H9 (cell line): ENCODE measurements around the gene RHOB. TPM values are rescaled to one million over a fixed set of nuclear protein-coding genes. Genes with fewer than 3 reads are reported as not detected.

Experiments
- DNase-seq: peaks from one replicate; pipeline ENCODE4 v3.0.0-alpha.2; 2017
- H2AFZ ChIP-seq: one replicate; pipeline ENCODE4 v1.6.1; 2013; ENCODE audit warnings: mild to moderate bottlenecking, low read length, control low read depth, moderate library complexity
- H2AK5ac ChIP-seq: 2 replicates; pipeline ENCODE4 v1.6.1; 2013; ENCODE audit warnings: low read length, control low read depth, mixed read lengths; ENCODE audit not compliant: insufficient read length
- H2BK120ac ChIP-seq: one replicate; pipeline ENCODE4 v1.6.1; 2013; ENCODE audit warnings: low read depth, mild to moderate bottlenecking, low read length, control low read depth, inconsistent platforms; ENCODE audit not compliant: poor library complexity, severe bottlenecking
- H2BK12ac ChIP-seq: 2 replicates; pipeline ENCODE4 v1.6.1; 2013; ENCODE audit warnings: low read length, control low read depth, mixed read lengths, low read depth; ENCODE audit not compliant: insufficient read length
- H2BK15ac ChIP-seq: 2 replicates; pipeline ENCODE4 v1.6.1; 2013; ENCODE audit warnings: low read depth, low read length, control low read depth
- H2BK20ac ChIP-seq: one replicate; pipeline ENCODE4 v1.6.1; 2013; ENCODE audit warnings: low read depth, mild to moderate bottlenecking, low read length, control low read depth, inconsistent platforms; ENCODE audit not compliant: poor library complexity, severe bottlenecking
- H2BK5ac ChIP-seq: 2 replicates; pipeline ENCODE4 v1.6.1; 2013; ENCODE audit warnings: low read length, control low read depth, mixed read lengths; ENCODE audit not compliant: insufficient read length
- H3K14ac ChIP-seq: 2 replicates; pipeline ENCODE4 v1.6.1; 2013; ENCODE audit warnings: low read length, control low read depth; ENCODE audit not compliant: insufficient read depth
- H3K18ac ChIP-seq: 2 replicates; pipeline ENCODE4 v1.6.1; 2013; ENCODE audit warnings: low read depth, mild to moderate bottlenecking, mixed read lengths, low read length, control low read depth; ENCODE audit not compliant: insufficient read length
- H3K23ac ChIP-seq: 2 replicates; pipeline ENCODE4 v1.6.1; 2013; ENCODE audit warnings: low read length, control low read depth, mixed read lengths, low read depth; ENCODE audit not compliant: insufficient read length
- H3K23me2 ChIP-seq: 2 replicates; pipeline ENCODE4 v1.6.1; 2013; ENCODE audit warnings: low read depth, mild to moderate bottlenecking, mixed read lengths, low read length, control low read depth; ENCODE audit not compliant: insufficient read length, poor library complexity, severe bottlenecking
- H3K27ac ChIP-seq: 2 replicates; pipeline ENCODE4 v1.5.1; 2013; ENCODE audit warnings: low read length, control low read depth, mixed read lengths, low read depth; ENCODE audit not compliant: insufficient read length
- H3K27me3 ChIP-seq: 2 replicates; pipeline ENCODE4 v1.6.1; 2013; ENCODE audit warnings: low read length, control low read depth, inconsistent platforms; ENCODE audit not compliant: insufficient read depth
- H3K4ac ChIP-seq: 2 replicates; pipeline ENCODE4 v1.6.1; 2013; ENCODE audit warnings: low read depth, mild to moderate bottlenecking, control low read depth, inconsistent platforms, low read length, moderate library complexity
- H3K4me1 ChIP-seq: 2 replicates; pipeline ENCODE4 v1.6.1; 2013; ENCODE audit warnings: low read length, control low read depth, inconsistent platforms; ENCODE audit not compliant: insufficient read depth
- H3K4me2 ChIP-seq: 2 replicates; pipeline ENCODE4 v1.6.1; 2013; ENCODE audit warnings: low read length, control low read depth, mixed read lengths; ENCODE audit not compliant: insufficient read length, insufficient read depth
- H3K56ac ChIP-seq: 2 replicates; pipeline ENCODE4 v1.6.1; 2013; ENCODE audit warnings: low read depth, mild to moderate bottlenecking, mixed read lengths, low read length, control low read depth; ENCODE audit not compliant: insufficient read length
- H3K79me1 ChIP-seq: 2 replicates; pipeline ENCODE4 v1.6.1; 2013; ENCODE audit warnings: low read depth, mild to moderate bottlenecking, moderate library complexity, low read length, control low read depth, inconsistent platforms; ENCODE audit not compliant: insufficient read depth, poor library complexity, severe bottlenecking
- H3K79me2 ChIP-seq: 2 replicates; pipeline ENCODE4 v1.6.1; 2013; ENCODE audit warnings: low read length, control low read depth, inconsistent platforms; ENCODE audit not compliant: insufficient read depth
- H3K9ac ChIP-seq: 2 replicates; pipeline ENCODE4 v1.6.1; 2013; ENCODE audit warnings: low read length, control low read depth, mixed read lengths; ENCODE audit not compliant: insufficient read length; ENCODE audit errors: extremely low read depth
- H3K9me3 ChIP-seq: one replicate; pipeline ENCODE4 v1.6.1; 2013; ENCODE audit warnings: low read depth, low read length, inconsistent platforms; ENCODE audit not compliant: control insufficient read depth
- H3T11ph ChIP-seq: one replicate; pipeline ENCODE4 v1.6.1; 2013; ENCODE audit warnings: mild to moderate bottlenecking, low read length, control low read depth, inconsistent platforms
- H4K20me1 ChIP-seq: one replicate; pipeline ENCODE4 v1.6.1; 2013; ENCODE audit not compliant: control insufficient read depth, insufficient read length, insufficient read depth
- H4K5ac ChIP-seq: 2 replicates; pipeline ENCODE4 v1.6.1; 2013; ENCODE audit warnings: low read depth, mild to moderate bottlenecking, mixed read lengths, low read length, control low read depth; ENCODE audit not compliant: insufficient read length
- H4K8ac ChIP-seq: replicated peaks from 2 replicates; pipeline ENCODE4 v1.6.1; 2013; ENCODE audit warnings: low read length, control low read depth, mixed read lengths, low read depth; ENCODE audit not compliant: insufficient read length
- H4K91ac ChIP-seq: 2 replicates; pipeline ENCODE4 v1.6.1; 2013; ENCODE audit warnings: low read depth, mild to moderate bottlenecking, moderate library complexity, mixed read lengths, low read length, control low read depth; ENCODE audit not compliant: insufficient read length
- H3K27ac Mint-ChIP-seq, 3 experiments: 2 replicates in 2 of 3; 3 replicates in 1 of 3; pipeline ENCODE4 v1.8.0; 2020 to 2021; ENCODE audit warnings: mixed read lengths in 3 of 3, mild to moderate bottlenecking in 1 of 3, moderate library complexity in 1 of 3
- H3K27me3 Mint-ChIP-seq: 2 replicates; pipeline ENCODE4 v1.8.0; 2021; ENCODE audit warnings: low read depth, mild to moderate bottlenecking, moderate library complexity, mixed read lengths
- H3K36me3 Mint-ChIP-seq, 3 experiments: 2 replicates in 2 of 3; 3 replicates in 1 of 3; pipeline ENCODE4 v1.8.0; 2020 to 2021; ENCODE audit warnings: low read depth in 3 of 3, mixed read lengths in 3 of 3; ENCODE audit not compliant: insufficient read depth in 1 of 3
- H3K4me1 Mint-ChIP-seq, 2 experiments: 2 replicates each; pipeline ENCODE4 v1.8.0; 2020; ENCODE audit warnings: mixed read lengths in 2 of 2
- H3K4me3 Mint-ChIP-seq, 2 experiments: 2 replicates in 1 of 2; 3 replicates in 1 of 2; pipeline ENCODE4 v1.8.0; 2020 to 2021; ENCODE audit warnings: mild to moderate bottlenecking in 2 of 2, mixed read lengths in 2 of 2, moderate library complexity in 1 of 2
- H3K9me3 Mint-ChIP-seq, 2 experiments: 2 replicates in 1 of 2; 3 replicates in 1 of 2; pipeline ENCODE4 v1.8.0; 2020; ENCODE audit warnings: mild to moderate bottlenecking in 2 of 2, mixed read lengths in 2 of 2, moderate library complexity in 1 of 2
- WGBS: extraction: QIAGEN DNeasy Blood & Tissue Kit; methylation state at CpG from one replicate; pipeline ENCODE4 v1.1.7; 2013; ENCODE audit warnings: missing lambda C conversion rate, low lambda C conversion rate, mixed read lengths; ENCODE audit not compliant: insufficient read length; ENCODE audit errors: extremely low coverage; 5-methylcytosine and 5-hydroxymethylcytosine counted together
- total RNA-seq: library from RNA; stranded (reverse); gene quantifications from 2 replicates; pipeline ENCODE4 v1.2.1, GENCODE V29; 2021
- TF ChIP-seq, protein P1 (sequence below): fragments of 200-600 bp; sonication (generic); conservative IDR thresholded peaks from 3 replicates; pipeline ENCODE4 v1.8.0; 2021; ENCODE audit warnings: antibody characterized with exemption, mild to moderate bottlenecking

Gene RHOB
- total RNA-seq, 1 experiment from 2014 or later = 10.3 TPM

GRCh38 chr2:20451341-20451740, 4.5 kb downstream of the RHOB start:
- Histone ChIP-seq H2BK20ac (no peak overlapping the region), H2BK12ac (no peak overlapping the region), H3K4me1 (no peaks in the 10 kb centered on the region), H2BK120ac (no peak overlapping the region), H3K4me2 (no peak overlapping the region), H3K9ac (no peak overlapping the region), H3K79me1 (no peaks in the 10 kb centered on the region), H3K18ac (no peak overlapping the region), H2AFZ (no peak overlapping the region), H4K20me1 (no peaks in the 10 kb centered on the region), H3K4ac (no peak overlapping the region), H2BK5ac (no peak overlapping the region), H4K8ac (no peak overlapping the region), H3K14ac (no peak overlapping the region), H3K27me3 (peaks cover 13% of the 10 kb centered on the region; the same call in 1 of the 2 replicates), H2BK15ac (no peak overlapping the region), H3K23me2 (peaks cover 9% of the 10 kb centered on the region), H3K79me2 (no peaks in the 10 kb centered on the region), H3T11ph (no peak overlapping the region), H3K56ac (no peak overlapping the region), H3K9me3 (no peaks in the 10 kb centered on the region), H4K5ac (no peak overlapping the region), H3K23ac (no peak overlapping the region), H3K27ac (no peak overlapping the region), H4K91ac (no peak overlapping the region), H2AK5ac (no peak overlapping the region)
- TF ChIP-seq, protein P1, sequence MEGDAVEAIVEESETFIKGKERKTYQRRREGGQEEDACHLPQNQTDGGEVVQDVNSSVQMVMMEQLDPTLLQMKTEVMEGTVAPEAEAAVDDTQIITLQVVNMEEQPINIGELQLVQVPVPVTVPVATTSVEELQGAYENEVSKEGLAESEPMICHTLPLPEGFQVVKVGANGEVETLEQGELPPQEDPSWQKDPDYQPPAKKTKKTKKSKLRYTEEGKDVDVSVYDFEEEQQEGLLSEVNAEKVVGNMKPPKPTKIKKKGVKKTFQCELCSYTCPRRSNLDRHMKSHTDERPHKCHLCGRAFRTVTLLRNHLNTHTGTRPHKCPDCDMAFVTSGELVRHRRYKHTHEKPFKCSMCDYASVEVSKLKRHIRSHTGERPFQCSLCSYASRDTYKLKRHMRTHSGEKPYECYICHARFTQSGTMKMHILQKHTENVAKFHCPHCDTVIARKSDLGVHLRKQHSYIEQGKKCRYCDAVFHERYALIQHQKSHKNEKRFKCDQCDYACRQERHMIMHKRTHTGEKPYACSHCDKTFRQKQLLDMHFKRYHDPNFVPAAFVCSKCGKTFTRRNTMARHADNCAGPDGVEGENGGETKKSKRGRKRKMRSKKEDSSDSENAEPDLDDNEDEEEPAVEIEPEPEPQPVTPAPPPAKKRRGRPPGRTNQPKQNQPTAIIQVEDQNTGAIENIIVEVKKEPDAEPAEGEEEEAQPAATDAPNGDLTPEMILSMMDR = no peak
- H3K27ac Mint-ChIP-seq = no peak overlapping the region
- H3K9me3 Mint-ChIP-seq = no peaks in the 10 kb centered on the region
- H3K36me3 Mint-ChIP-seq = no peaks in the 10 kb centered on the region
- WGBS = no CpG with 5 or more reads among the region's 4 CpGs
- no peak overlapping the region for H3K4me3 Mint-ChIP-seq
- DNase-seq = no peak
- H3K4me1 Mint-ChIP-seq = peaks cover 29 to 30% of the 10 kb centered on the region in 2 experiments
- peaks cover 88% of the 10 kb centered on the region for H3K27me3 Mint-ChIP-seq
